Measurements from ENCODE around the gene C5orf47. TPM values are rescaled to one million over a fixed set of nuclear protein-coding genes. Genes with fewer than 3 reads are reported as not detected.

C5orf47 gene
- total RNA-seq (ENCODE audit: low replicate concordance) = 0.69 and 0.90 TPM in 2 replicates

DNA sequence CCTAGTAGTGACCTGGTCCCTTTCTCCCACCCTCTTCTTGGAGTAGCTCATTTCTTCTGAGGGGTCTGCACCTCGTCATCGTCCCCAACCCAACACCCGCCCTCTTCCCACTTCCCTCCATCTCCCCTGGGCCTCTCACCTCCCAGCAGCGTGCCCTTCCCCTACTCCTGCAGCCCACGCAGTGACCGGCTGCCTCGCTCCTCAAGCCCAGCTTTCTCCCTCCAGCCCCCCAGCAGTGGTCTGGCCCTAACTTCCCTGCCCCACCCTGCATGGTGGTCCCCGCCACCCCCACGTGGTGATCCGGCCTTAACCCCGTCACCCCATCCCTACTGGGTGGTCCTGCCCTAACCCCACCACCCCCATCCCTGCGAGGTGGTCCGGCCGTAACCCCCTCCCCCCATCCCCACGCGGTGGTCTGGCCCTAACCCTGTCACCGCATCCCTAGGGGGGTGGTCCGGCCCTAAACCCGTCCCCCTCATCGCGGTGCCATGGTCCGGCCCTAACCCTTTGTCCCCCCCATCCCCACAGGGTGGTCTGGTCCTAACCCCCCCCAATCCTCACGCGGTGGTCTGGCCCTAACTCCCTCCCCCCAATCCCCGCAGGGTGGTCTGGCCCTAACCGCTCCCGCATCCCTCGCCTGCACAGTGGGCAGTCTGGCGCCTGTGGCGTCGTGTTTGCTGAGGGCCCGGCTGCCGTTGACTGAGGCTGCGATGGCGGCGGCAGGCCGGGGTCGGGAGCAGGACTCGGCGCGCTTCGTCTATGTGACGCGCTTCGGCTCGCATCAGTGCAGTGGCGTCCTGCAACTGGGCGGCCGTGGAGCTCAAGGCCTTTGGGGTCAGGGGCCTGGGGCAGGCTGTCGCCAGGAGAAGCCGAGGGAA is at the start of gene C5orf47:
C5orf47 (plus strand) TSS at position 617 of the 878 bp plus-strand sequence; CDS start at position 711, 94 bp downstream.
- H3K36me3 ChIP-seq = no peaks in the 10 kb centered on the region
- no peak within 1 kb of the TSS for H3K9ac ChIP-seq
- no peaks in the 10 kb centered on the region for H3K27me3 ChIP-seq
- H3K4me1 ChIP-seq = no peaks in the 10 kb centered on the region
- H3K4me2 ChIP-seq = no peak within 1 kb of the TSS
- Mint-ChIP-seq H3K4me3 (no peak within 1 kb of the TSS), H3K27ac (no peak within 1 kb of the TSS), H3K36me3 (no peaks in the 10 kb centered on the region), H3K9me3 (peaks cover 3% of the 10 kb centered on the region), H3K27me3 (ENCODE audit: insufficient read depth, low read depth) (no peaks in the 10 kb centered on the region), H3K4me1 (no peaks in the 10 kb centered on the region)
- no peaks in the 10 kb centered on the region for H3F3A ChIP-seq (ENCODE audit: low read depth)
- H3K79me2 ChIP-seq (ENCODE audit: low read depth) = no peaks in the 10 kb centered on the region
- H4K20me1 ChIP-seq (ENCODE audit: low read depth) = no peaks in the 10 kb centered on the region
- DNase-seq (ENCODE audit: low spot score) = no peak
- TF ChIP-seq CTCF (IDR thresholded peaks at IDR 0.05) = no peak
- TF ChIP-seq EZH2phosphoT487 (IDR thresholded peaks at IDR 0.05) = no peak
- no peak for TF ChIP-seq EZH2 (IDR thresholded peaks at IDR 0.05)
- no peak within 1 kb of the TSS for H2AFZ ChIP-seq (replicated peaks)
- no peaks in the 10 kb centered on the region for H3K9me3 ChIP-seq (ENCODE audit: low read depth)
- H3K27ac ChIP-seq = no peak within 1 kb of the TSS
- no peak within 1 kb of the TSS for H3K4me3 ChIP-seq

GRCh38 chr5:173940269-173940668 is 48.7 kb upstream of the C5orf47 start:
- DNase-seq (ENCODE audit: low spot score) = no peak
- no peaks in the 10 kb centered on the region for H3K79me2 ChIP-seq (ENCODE audit: low read depth)
- H3K4me3 ChIP-seq = no peak overlapping the region
- TF ChIP-seq EZH2 (IDR thresholded peaks at IDR 0.05) (no peak), EZH2phosphoT487 (IDR thresholded peaks at IDR 0.05) (no peak), CTCF (IDR thresholded peaks at IDR 0.05) (no peak)
- peaks cover 11% of the 10 kb centered on the region for H3K4me1 Mint-ChIP-seq
- no peaks in the 10 kb centered on the region for H3K9me3 ChIP-seq (ENCODE audit: low read depth)
- no peak overlapping the region for H2AFZ ChIP-seq (replicated peaks)
- H3F3A ChIP-seq (ENCODE audit: low read depth) = peaks cover 5% of the 10 kb centered on the region
- H3K27ac Mint-ChIP-seq = no peak overlapping the region
- peaks cover 46% of the 10 kb centered on the region for H3K4me1 ChIP-seq
- H3K27me3 Mint-ChIP-seq (ENCODE audit: insufficient read depth, low read depth) = no peaks in the 10 kb centered on the region
- H3K4me2 ChIP-seq = peak overlapping the region; percentile 43
- no peaks in the 10 kb centered on the region for H3K9me3 Mint-ChIP-seq
- no peaks in the 10 kb centered on the region for H3K36me3 ChIP-seq
- H4K20me1 ChIP-seq (ENCODE audit: low read depth) = no peaks in the 10 kb centered on the region
- no peak overlapping the region for H3K9ac ChIP-seq
- no peak overlapping the region for H3K27ac ChIP-seq
- H3K4me3 Mint-ChIP-seq = no peak overlapping the region
- no peaks in the 10 kb centered on the region for H3K27me3 ChIP-seq
- H3K36me3 Mint-ChIP-seq = no peaks in the 10 kb centered on the region

GRCh38 chr5:173941102-173941501 is 47.9 kb upstream of the C5orf47 start:
- Mint-ChIP-seq H3K27me3 (ENCODE audit: insufficient read depth, low read depth) (no peaks in the 10 kb centered on the region), H3K9me3 (no peaks in the 10 kb centered on the region), H3K4me1 (peaks cover 10% of the 10 kb centered on the region), H3K27ac (no peak overlapping the region), H3K36me3 (no peaks in the 10 kb centered on the region), H3K4me3 (no peak overlapping the region)
- Histone ChIP-seq H3K27ac (no peak overlapping the region), H3K9ac (no peak overlapping the region), H3K79me2 (ENCODE audit: low read depth) (no peaks in the 10 kb centered on the region), H3K36me3 (no peaks in the 10 kb centered on the region), H3K4me2 (peak overlapping the region; percentile 43), H3K4me3 (no peak overlapping the region), H3K9me3 (ENCODE audit: low read depth) (no peaks in the 10 kb centered on the region), H3K27me3 (no peaks in the 10 kb centered on the region), H3K4me1 (peaks cover 38% of the 10 kb centered on the region), H3F3A (ENCODE audit: low read depth) (peaks cover 5% of the 10 kb centered on the region), H4K20me1 (ENCODE audit: low read depth) (no peaks in the 10 kb centered on the region), H2AFZ (replicated peaks) (no peak overlapping the region)
- TF ChIP-seq EZH2 (IDR thresholded peaks at IDR 0.05) (no peak), CTCF (IDR thresholded peaks at IDR 0.05) (no peak)
- peak; percentile 19 for DNase-seq (ENCODE audit: low spot score)
